Kidney epithelial cell (primary cell): Measurements from ENCODE around the gene DAPK1. TPM values are rescaled to one million over a fixed set of nuclear protein-coding genes. Genes with fewer than 3 reads are reported as not detected.

ENCODE experiments used
- DNase-seq: peaks from one replicate; pipeline ENCODE4 v3.0.0-alpha.2; 2010; ENCODE audit warnings: low read depth
- H3K27me3 ChIP-seq: 2 replicates; pipeline ENCODE4 v1.6.0; 2011; ENCODE audit warnings: low read length; ENCODE audit not compliant: control insufficient read depth, insufficient read depth
- H3K36me3 ChIP-seq: 2 replicates; pipeline ENCODE4 v1.5.1; 2011; ENCODE audit warnings: low read length; ENCODE audit not compliant: control insufficient read depth, insufficient read depth
- H3K4me3 ChIP-seq: 2 replicates; pipeline ENCODE4 v1.5.1; 2011; ENCODE audit warnings: low read depth, mild to moderate bottlenecking, control low read depth, low read length
- CTCF ChIP-seq: IDR thresholded peaks from 2 replicates; pipeline ENCODE4 v1.5.1; 2011; ENCODE audit warnings: mild to moderate bottlenecking, moderate library complexity, low read length, control low read depth, inconsistent platforms; ENCODE audit not compliant: insufficient read depth, poor library complexity, severe bottlenecking
- total RNA-seq: library from RNA; depleted of rRNA; stranded (reverse); fragments of >200 nt; gene quantifications from 2 replicates; pipeline ENCODE4 v1.2.3, GENCODE V29; 2015

The DAPK1 gene
- total RNA-seq, 1 donor from 2014 or later, result 23.5 TPM

GRCh38 chr9:87639949-87640348, 142.3 kb downstream of the DAPK1 start:
- no peak for DNase-seq
- Histone ChIP-seq H3K4me3 (no peak overlapping the region), H3K27me3 (no peaks in the 10 kb centered on the region), H3K36me3 (no peaks in the 10 kb centered on the region)
- no peak for TF ChIP-seq CTCF

DNA sequence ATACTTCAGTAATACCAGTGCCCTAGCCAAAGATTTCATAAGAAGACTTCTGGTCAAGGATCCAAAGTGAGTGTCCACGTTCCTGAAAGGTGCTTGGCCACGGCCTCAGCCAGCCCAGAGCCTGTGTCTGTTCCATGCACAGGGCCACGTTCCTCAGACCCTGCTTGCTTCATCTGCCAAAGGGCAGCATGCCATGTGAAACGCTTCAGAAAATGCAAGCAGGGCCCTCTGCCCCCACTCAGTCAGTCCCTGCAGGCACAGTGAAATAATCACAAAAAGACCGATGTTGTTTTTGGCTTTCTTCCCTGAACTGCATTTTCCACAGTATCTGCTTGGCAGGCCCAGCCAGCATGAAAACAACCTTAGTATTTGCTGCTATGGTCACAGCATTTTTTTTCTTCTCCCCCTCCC, 142.7 kb downstream of the DAPK1 start:
- DNase-seq, result peak; percentile 25
- Histone ChIP-seq H3K27me3 (no peaks in the 10 kb centered on the region), H3K4me3 (no peak overlapping the region), H3K36me3 (no peaks in the 10 kb centered on the region)
- TF ChIP-seq CTCF, result no peak

DNA sequence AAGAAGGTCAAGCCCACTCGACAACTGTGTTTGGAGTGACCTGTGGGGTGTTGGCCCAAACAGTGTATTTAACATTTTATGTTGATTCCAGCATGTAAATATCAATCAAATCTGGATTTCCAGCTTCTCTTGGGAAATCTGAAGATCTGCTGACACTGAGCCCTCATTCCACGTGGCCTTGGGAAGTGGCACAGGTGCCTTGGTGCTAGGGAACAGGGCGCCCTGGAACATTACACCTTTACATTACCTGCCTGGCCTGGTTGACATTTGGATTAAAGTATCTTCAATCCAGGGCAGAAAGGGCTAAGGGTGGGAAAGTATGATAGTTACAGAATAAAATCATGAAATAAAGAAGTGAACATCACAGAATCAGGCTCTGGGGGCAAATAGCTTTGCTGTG, 143.4 kb downstream of the DAPK1 start:
- Histone ChIP-seq H3K36me3 (no peaks in the 10 kb centered on the region), H3K4me3 (no peak overlapping the region), H3K27me3 (no peaks in the 10 kb centered on the region)
- no peak for DNase-seq
- TF ChIP-seq CTCF, result no peak

- no peaks in the 10 kb centered on the region for H3K27me3 ChIP-seq
- no peak overlapping the region for H3K4me3 ChIP-seq
- TF ChIP-seq CTCF, result no peak
- DNase-seq, result no peak
- no peaks in the 10 kb centered on the region for H3K36me3 ChIP-seq
Measured at GRCh38 chr9:87642330-87643106, 144.9 kb downstream of the DAPK1 start.

GRCh38 chr9:87643107-87643650, 145.5 kb downstream of the DAPK1 start:
- DNase-seq, result no peak
- Histone ChIP-seq H3K4me3 (no peak overlapping the region), H3K27me3 (no peaks in the 10 kb centered on the region), H3K36me3 (no peaks in the 10 kb centered on the region)
- TF ChIP-seq CTCF, result no peak
